ENCODE measurements around the gene ZNF397. TPM values are rescaled to one million over a fixed set of nuclear protein-coding genes. Genes with fewer than 3 reads are reported as not detected.

The ZNF397 gene
- total and polyA plus RNA-seq, 2 donors (not counting 3 experiments of a cell fraction or from before 2014, with no cell fraction given) = 1.5 to 5.5 TPM

DNA sequence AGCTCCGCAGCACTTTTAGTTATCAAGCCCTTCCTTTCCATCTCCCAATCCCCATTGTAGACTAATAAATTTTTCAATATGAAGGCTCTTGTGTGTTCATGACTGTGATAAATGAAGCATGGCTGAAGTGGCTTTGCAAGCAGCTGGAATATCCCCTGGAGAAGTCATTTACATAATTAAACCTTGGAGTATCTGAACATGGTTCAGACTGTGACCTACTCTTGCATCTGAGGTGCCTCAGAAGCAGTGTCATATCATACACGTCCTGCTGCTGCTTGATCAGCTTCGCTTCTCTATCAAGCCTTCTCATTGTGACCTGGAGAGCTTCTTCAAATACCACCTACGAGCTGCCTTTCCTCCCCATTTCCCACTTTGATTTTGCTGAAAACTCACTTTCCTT, 48.4 kb upstream of the ZNF397 start:
- Histone ChIP-seq H3K36me3 (ENCODE audit: control insufficient read depth in 2 of 2, extremely low read depth in 1 of 2, insufficient read depth in 2 of 2, low read length in 2 of 2) (no peaks in the 10 kb centered on the region), H3K9ac (replicated peaks; ENCODE audit: extremely low read depth, insufficient read depth, low read length) (no peak overlapping the region), H3K9me3 (replicated peaks; ENCODE audit: control insufficient read depth, insufficient read depth, low read length) (no peaks in the 10 kb centered on the region), H3K4me3 (replicated peaks in 1 of 3; ENCODE audit: insufficient read depth in 1 of 3, low read depth in 1 of 3, low read length in 3 of 3) (no peak overlapping the region), H3K27me3 (ENCODE audit: control insufficient read depth in 2 of 2, insufficient read depth in 2 of 2, low read length in 2 of 2) (no peaks in the 10 kb centered on the region), H4K20me1 (replicated peaks; ENCODE audit: control insufficient read depth, extremely low read depth, insufficient read depth, low read length) (no peaks in the 10 kb centered on the region), H3K79me2 (ENCODE audit: control insufficient read depth, insufficient read depth, low read length) (no peaks in the 10 kb centered on the region), H3K4me1 (ENCODE audit: control insufficient read depth, extremely low read depth, insufficient read depth, low read length) (no peaks in the 10 kb centered on the region), H3K9me1 (replicated peaks; ENCODE audit: control insufficient read depth, extremely low read depth, insufficient read depth, low read length) (no peaks in the 10 kb centered on the region), H3K27ac (ENCODE audit: insufficient read depth, low read depth, low read length) (no peak overlapping the region), H2AFZ (ENCODE audit: low read depth, low read length) (no peak overlapping the region), H3K4me2 (ENCODE audit: insufficient read depth, low read length) (no peak overlapping the region)
- no TSS peak for BruUV-seq (replicated peaks)
- TF ChIP-seq JUN (IDR thresholded peaks at IDR 0.05; ENCODE audit: borderline replicate concordance, insufficient read depth, insufficient read length, low read depth) (no peak), FOS (IDR thresholded peaks at IDR 0.05; ENCODE audit: borderline replicate concordance, insufficient read depth, low read length) (no peak), POLR2AphosphoS5 (IDR thresholded peaks at IDR 0.05; ENCODE audit: insufficient read depth, low read depth, low read length) (no peak), MYC (IDR thresholded peaks at IDR 0.05; ENCODE audit: low read depth, low read length) (no peak), POLR2A (IDR thresholded peaks at IDR 0.05; ENCODE audit: low read depth, low read length) (no peak)
- TF ChIP-seq, protein P1, sequence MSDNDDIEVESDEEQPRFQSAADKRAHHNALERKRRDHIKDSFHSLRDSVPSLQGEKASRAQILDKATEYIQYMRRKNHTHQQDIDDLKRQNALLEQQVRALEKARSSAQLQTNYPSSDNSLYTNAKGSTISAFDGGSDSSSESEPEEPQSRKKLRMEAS (IDR thresholded peaks at IDR 0.05; ENCODE audit: insufficient read depth, insufficient read length) = no peak
- ChIA-PET CTCF (interaction anchor here (0.8 to 1.7 kb wide), 2 partner anchors 9 to 11 kb away, joined by 3 to 5 read pairs; no protein-coding TSS in a partner anchor), POLR2A (no interaction called here)
- dilution Hi-C loops (cut with MboI; ENCODE audit: extremely low pct_ligation_motif_present, low sequenced_read_pairs) = no loop called here
- intact Hi-C loops (cut with micrococcal nuclease) = no loop called here
- FAIRE-seq = no peak
- no peak for DNase-seq (ENCODE audit: low read depth, low spot score)

DNA sequence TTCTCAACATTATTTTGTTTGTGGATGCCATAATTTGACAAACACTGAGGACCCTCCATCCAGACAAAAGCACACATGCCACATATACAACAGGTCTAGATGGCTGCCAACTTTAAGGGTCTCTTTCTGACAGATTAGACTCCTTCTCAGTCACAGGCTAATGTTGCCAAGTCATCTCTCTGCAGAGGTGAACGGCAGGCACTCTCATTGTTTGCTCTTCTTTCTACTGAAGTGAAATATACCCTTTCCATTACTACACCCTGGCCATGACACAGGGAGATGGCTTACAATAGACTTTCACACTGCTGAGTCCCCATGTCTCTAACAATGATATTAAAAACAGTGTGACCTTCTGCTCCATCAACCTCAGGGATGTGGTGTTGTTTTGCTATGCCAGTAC, 47.5 kb upstream of the ZNF397 start:
- CTCF ChIA-PET = interaction anchor here (1.7 kb wide), 1 partner anchor 10 kb away, joined by 5 read pairs; no protein-coding TSS in a partner anchor

More for the DNA sequence above, 47.5 kb upstream of the ZNF397 start:
- Histone ChIP-seq H3K9me3 (replicated peaks; ENCODE audit: control insufficient read depth, insufficient read depth, low read length) (no peaks in the 10 kb centered on the region), H3K4me3 (replicated peaks in 1 of 3; ENCODE audit: insufficient read depth in 1 of 3, low read depth in 1 of 3, low read length in 3 of 3) (no peak overlapping the region), H3K9me1 (replicated peaks; ENCODE audit: control insufficient read depth, extremely low read depth, insufficient read depth, low read length) (no peaks in the 10 kb centered on the region), H3K9ac (replicated peaks; ENCODE audit: extremely low read depth, insufficient read depth, low read length) (no peak overlapping the region), H3K27ac (ENCODE audit: insufficient read depth, low read depth, low read length) (no peak overlapping the region), H3K36me3 (ENCODE audit: control insufficient read depth in 2 of 2, extremely low read depth in 1 of 2, insufficient read depth in 2 of 2, low read length in 2 of 2) (no peaks in the 10 kb centered on the region), H3K4me2 (ENCODE audit: insufficient read depth, low read length) (no peak overlapping the region), H3K79me2 (ENCODE audit: control insufficient read depth, insufficient read depth, low read length) (no peaks in the 10 kb centered on the region), H3K27me3 (ENCODE audit: control insufficient read depth in 2 of 2, insufficient read depth in 2 of 2, low read length in 2 of 2) (no peaks in the 10 kb centered on the region), H3K4me1 (ENCODE audit: control insufficient read depth, extremely low read depth, insufficient read depth, low read length) (no peaks in the 10 kb centered on the region), H2AFZ (ENCODE audit: low read depth, low read length) (no peak overlapping the region), H4K20me1 (replicated peaks; ENCODE audit: control insufficient read depth, extremely low read depth, insufficient read depth, low read length) (no peaks in the 10 kb centered on the region)
- no peak for DNase-seq (ENCODE audit: low read depth, low spot score)
- BruUV-seq (replicated peaks) = no TSS peak
- FAIRE-seq = no peak
- dilution Hi-C loops (cut with MboI; ENCODE audit: extremely low pct_ligation_motif_present, low sequenced_read_pairs) = no loop called here
- TF ChIP-seq POLR2AphosphoS5 (IDR thresholded peaks at IDR 0.05; ENCODE audit: insufficient read depth, low read depth, low read length) (no peak), GATA2 (IDR thresholded peaks at IDR 0.05; ENCODE audit: insufficient read depth, insufficient read length, low read depth, low read length) (no peak), POLR2A (IDR thresholded peaks at IDR 0.05; ENCODE audit: low read depth, low read length) (no peak), EZH2 (IDR thresholded peaks at IDR 0.05; ENCODE audit: borderline replicate concordance, low read depth, low read length, severe bottlenecking) (no peak), FOS (IDR thresholded peaks at IDR 0.05; ENCODE audit: borderline replicate concordance, insufficient read depth, low read length) (no peak), MYC (IDR thresholded peaks at IDR 0.05; ENCODE audit: low read depth, low read length) (no peak), JUN (IDR thresholded peaks at IDR 0.05; ENCODE audit: borderline replicate concordance, insufficient read depth, insufficient read length, low read depth) (no peak)
- TF ChIP-seq, protein P1 (IDR thresholded peaks at IDR 0.05; ENCODE audit: insufficient read depth, insufficient read length) = no peak
- TF ChIP-seq, protein P2, sequence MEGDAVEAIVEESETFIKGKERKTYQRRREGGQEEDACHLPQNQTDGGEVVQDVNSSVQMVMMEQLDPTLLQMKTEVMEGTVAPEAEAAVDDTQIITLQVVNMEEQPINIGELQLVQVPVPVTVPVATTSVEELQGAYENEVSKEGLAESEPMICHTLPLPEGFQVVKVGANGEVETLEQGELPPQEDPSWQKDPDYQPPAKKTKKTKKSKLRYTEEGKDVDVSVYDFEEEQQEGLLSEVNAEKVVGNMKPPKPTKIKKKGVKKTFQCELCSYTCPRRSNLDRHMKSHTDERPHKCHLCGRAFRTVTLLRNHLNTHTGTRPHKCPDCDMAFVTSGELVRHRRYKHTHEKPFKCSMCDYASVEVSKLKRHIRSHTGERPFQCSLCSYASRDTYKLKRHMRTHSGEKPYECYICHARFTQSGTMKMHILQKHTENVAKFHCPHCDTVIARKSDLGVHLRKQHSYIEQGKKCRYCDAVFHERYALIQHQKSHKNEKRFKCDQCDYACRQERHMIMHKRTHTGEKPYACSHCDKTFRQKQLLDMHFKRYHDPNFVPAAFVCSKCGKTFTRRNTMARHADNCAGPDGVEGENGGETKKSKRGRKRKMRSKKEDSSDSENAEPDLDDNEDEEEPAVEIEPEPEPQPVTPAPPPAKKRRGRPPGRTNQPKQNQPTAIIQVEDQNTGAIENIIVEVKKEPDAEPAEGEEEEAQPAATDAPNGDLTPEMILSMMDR (IDR thresholded peaks at IDR 0.05; ENCODE audit: extremely low read depth in 1 of 2, insufficient read depth in 1 of 2, low read depth in 1 of 2, low read length in 2 of 2) = no peak
- intact Hi-C loops (cut with micrococcal nuclease) = no loop called here
- POLR2A ChIA-PET = no interaction called here

Data from endothelial cell of umbilical vein (primary cell).